Left lung (tissue), 10 donors: ENCODE data around the gene CHST8. TPM values are rescaled to one million over a fixed set of nuclear protein-coding genes. Genes with fewer than 3 reads are reported as not detected.

Experiments
- ATAC-seq: fragments of 200-7000 bp; cut with Tn5 transposase; one replicate; pipeline ENCODE4 v1.9.1; 2020; ENCODE audit warnings: moderate library complexity
- DNase-seq, 4 donors: peaks; one replicate each; pipeline ENCODE4 v3.0.0-alpha.2; 2013 to 2020
- H3K27ac ChIP-seq, 2 donors: fragments of 200-600 bp; sonication (generic) in 1 of 2; one replicate each; pipeline versions ENCODE4 v1.5.0 to v1.8.0; 2020 to 2021
- H3K27me3 ChIP-seq, 2 donors: fragments of 200-600 bp; sonication (generic) in 1 of 2; one replicate each; pipeline versions ENCODE4 v1.5.0 to v1.8.0; 2020 to 2021
- H3K36me3 ChIP-seq, 2 donors: fragments of 200-600 bp; sonication (generic) in 1 of 2; one replicate each; pipeline versions ENCODE4 v1.5.0 to v1.8.0; 2020 to 2021
- H3K4me1 ChIP-seq, 2 donors: fragments of 200-600 bp; one replicate each; pipeline ENCODE4 v1.8.0; 2021
- H3K4me3 ChIP-seq, 2 donors: fragments of 200-600 bp; sonication (generic) in 1 of 2; one replicate each; pipeline versions ENCODE4 v1.5.0 to v1.8.0; 2020 to 2021; ENCODE audit warnings: mild to moderate bottlenecking in 1 of 2
- H3K9me3 ChIP-seq, 2 donors: fragments of 200-600 bp; sonication (generic) in 1 of 2; one replicate each; pipeline versions ENCODE4 v1.5.0 to v1.8.0; 2020 to 2021
- CTCF ChIP-seq, 2 donors: fragments of 200-600 bp; sonication (generic) in 1 of 2; IDR thresholded peaks; one replicate each; pipeline versions ENCODE4 v1.5.0 to v1.8.0; 2021; ENCODE audit warnings: antibody characterized with exemption in 2 of 2
- intact Hi-C, 2 donors: fragments of 100-400 bp; cut with DNase I; formaldehyde crosslinking; loops; one replicate each; pipeline versions ENCODE4 v1.11.2 to v1.14.2; 2022
- polyA plus RNA-seq, 6 donors: library from polyadenylated mRNA; unstranded; fragments of 120-200 nt; gene quantifications; one replicate each; pipeline ENCODE4 v1.2.1, GENCODE V29; 2013; ENCODE audit not compliant: insufficient read length in 6 of 6
- total RNA-seq, 2 donors: library from RNA; stranded (reverse); fragmentation: NEBNext Ultra II Directional; extraction: Animal tissue kit (Norgen Biotek cat#: 25700); gene quantifications; one replicate each; pipeline ENCODE4 v1.2.1, GENCODE V29; 2021
- donor health status: DM: no; HTN: yes; CAD: no.
- donor health status: DM: no; HTN: no; CAD: no.

CHST8 gene
- total and polyA plus RNA-seq, 8 donors, result 0.24 to 0.47 TPM; not detected in 6

DNA sequence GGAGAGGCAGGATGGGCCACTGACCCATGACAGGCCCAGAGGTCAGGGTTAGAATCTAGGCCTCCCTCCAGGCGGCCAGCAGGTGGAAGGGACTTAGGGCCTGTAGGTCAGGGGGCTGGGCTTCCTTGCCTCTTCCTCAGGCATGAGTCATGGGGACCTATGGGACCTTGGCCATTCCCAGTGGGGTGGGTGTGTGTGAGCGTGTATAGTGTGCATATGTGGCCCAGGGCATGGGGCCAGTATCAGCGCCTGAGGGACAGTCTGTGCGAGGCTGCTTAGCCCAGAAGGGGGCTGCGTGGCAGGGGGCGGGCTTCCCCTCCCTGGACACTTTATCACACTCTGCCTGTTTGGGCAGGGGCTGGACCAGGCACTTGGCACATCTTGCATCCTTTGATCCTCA is 188.2 kb downstream of the CHST8 start:
- peaks cover 0 to 53% of the 10 kb centered on the region in 2 donors for H3K36me3 ChIP-seq
- no peak for TF ChIP-seq CTCF (IDR thresholded peaks at IDR 0.05)
- H3K27me3 ChIP-seq, result no peaks in the 10 kb centered on the region
- intact Hi-C loops, result no loop called here
- H3K9me3 ChIP-seq, result no peaks in the 10 kb centered on the region
- H3K4me3 ChIP-seq, result no peak overlapping the region
- no peak for DNase-seq
- ATAC-seq, result no peak
- H3K27ac ChIP-seq, result no peak overlapping the region
- H3K4me1 ChIP-seq, result peaks cover 0 to 7% of the 10 kb centered on the region in 2 donors

DNA sequence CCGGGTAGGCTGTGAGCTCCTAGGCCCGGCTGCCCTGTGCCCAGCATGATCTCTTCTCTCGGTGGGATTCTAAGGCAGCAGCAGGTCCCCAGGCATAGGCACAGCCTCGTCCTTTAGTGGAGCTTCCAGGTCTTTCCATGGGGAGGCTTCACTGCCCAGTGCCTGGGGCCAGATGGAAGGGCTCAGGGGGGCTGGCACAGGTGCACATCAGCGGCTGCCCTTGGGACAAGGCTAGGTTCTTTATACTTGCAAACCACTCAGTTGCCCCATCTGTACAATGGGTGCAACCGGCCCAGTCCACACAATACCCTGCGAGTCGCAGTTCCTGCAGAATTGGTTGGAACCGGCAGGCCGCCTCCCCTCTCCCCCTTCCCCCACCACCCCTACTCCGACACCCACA is 189.1 kb downstream of the CHST8 start:
- no peak for TF ChIP-seq CTCF (IDR thresholded peaks at IDR 0.05)
- H3K4me1 ChIP-seq, result peaks cover 0 to 14% of the 10 kb centered on the region in 2 donors
- H3K36me3 ChIP-seq, result peaks cover 0 to 49% of the 10 kb centered on the region in 2 donors
- intact Hi-C loops, result no loop called here
- no peak for DNase-seq
- no peaks in the 10 kb centered on the region for H3K27me3 ChIP-seq
- H3K9me3 ChIP-seq, result no peaks in the 10 kb centered on the region
- no peak overlapping the region for H3K27ac ChIP-seq
- ATAC-seq, result no peak
- H3K4me3 ChIP-seq, result no peak overlapping the region

GRCh38 chr19:33811246-33811645 is 189.5 kb downstream of the CHST8 start:
- no peak for DNase-seq
- Histone ChIP-seq H3K4me1 (peaks cover 0 to 18% of the 10 kb centered on the region in 2 donors), H3K36me3 (peaks cover 0 to 49% of the 10 kb centered on the region in 2 donors), H3K27me3 (no peaks in the 10 kb centered on the region), H3K27ac (no peak overlapping the region), H3K4me3 (no peak overlapping the region), H3K9me3 (no peaks in the 10 kb centered on the region)
- TF ChIP-seq CTCF (IDR thresholded peaks at IDR 0.05), result no peak
- intact Hi-C loops, result no loop called here
- no peak for ATAC-seq

GRCh38 chr19:33811736-33812387 is 190.1 kb downstream of the CHST8 start:
- Histone ChIP-seq H3K9me3 (no peaks in the 10 kb centered on the region), H3K27ac (no peak overlapping the region), H3K36me3 (peaks cover 0 to 49% of the 10 kb centered on the region in 2 donors), H3K4me1 (peaks cover 2 to 23% of the 10 kb centered on the region in 2 donors), H3K4me3 (no peak overlapping the region), H3K27me3 (no peaks in the 10 kb centered on the region)
- intact Hi-C loops, result no loop called here
- peak in 1 of 4 donors; percentile 10 for DNase-seq
- ATAC-seq, result no peak
- no peak for TF ChIP-seq CTCF (IDR thresholded peaks at IDR 0.05)

- Histone ChIP-seq H3K4me1 (peaks cover 7 to 31% of the 10 kb centered on the region in 2 donors), H3K36me3 (peaks cover 0 to 46% of the 10 kb centered on the region in 2 donors), H3K4me3 (no peak overlapping the region), H3K27ac (no peak overlapping the region), H3K9me3 (no peaks in the 10 kb centered on the region), H3K27me3 (no peaks in the 10 kb centered on the region)
- ATAC-seq (no peak), DNase-seq (peak in 1 of 4 donors; percentile 23)
- TF ChIP-seq CTCF (IDR thresholded peaks at IDR 0.05), result no peak
- intact Hi-C loops, result no loop called here
Measured at GRCh38 chr19:33812388-33813330, 190.9 kb downstream of the CHST8 start.
